T47D (cell line): ENCODE measurements around the gene ABLIM1.
A peak's percentile ranks its signal among the peaks of the same experiment; 100 is the strongest.

Experiments used
- DNase-seq, 2 experiments: peaks; one replicate each; pipeline versions ENCODE4 v3.0.0 to v3.0.0-alpha.2; 2011 to 2012; ENCODE audit warnings: low read depth in 1 of 2, low spot score in 1 of 2
- JUND ChIP-seq: IDR thresholded peaks from 2 replicates; pipeline ENCODE4 v1.6.1; 2012; ENCODE audit warnings: low read depth
- in situ Hi-C: cut with HindIII; loops from 2 replicates; pipeline ENCODE4 v1.10.0; 2016; ENCODE audit warnings: low sequenced_read_pairs, low pct_unique_long_range_greater_than_20kb

Gene ABLIM1

GRCh38 chr10:114685456-114685855 is 27.4 kb upstream of the ABLIM1 start:
- DNase-seq, result no peak
- no peak for TF ChIP-seq JUND
- in situ Hi-C loops, result no loop called here

GRCh38 chr10:114684822-114685209 is 26.7 kb upstream of the ABLIM1 start:
- TF ChIP-seq JUND, result no peak
- in situ Hi-C loops, result no loop called here
- DNase-seq, result peak in 1 of 2 experiments; percentile 9

- in situ Hi-C loops, result no loop called here
- no peak for DNase-seq
- no peak for TF ChIP-seq JUND
Measured at GRCh38 chr10:114684084-114684821, 26.2 kb upstream of the ABLIM1 start.

GRCh38 chr10:114683593-114683992 is 25.5 kb upstream of the ABLIM1 start:
- DNase-seq, result no peak
- no peak for TF ChIP-seq JUND
- in situ Hi-C loops, result no loop called here

- in situ Hi-C loops, result no loop called here
- DNase-seq, result no peak
- TF ChIP-seq JUND, result no peak
Measured at GRCh38 chr10:114683162-114683561, 25.1 kb upstream of the ABLIM1 start.

GRCh38 chr10:114682532-114682931 is 24.5 kb upstream of the ABLIM1 start:
- no peak for DNase-seq

GRCh38 chr10:114682121-114682520 is 24.0 kb upstream of the ABLIM1 start:
- no peak for DNase-seq
- no peak for TF ChIP-seq JUND
- in situ Hi-C loops, result no loop called here

More at GRCh38 chr10:114682532-114682931, 24.5 kb upstream of the ABLIM1 start:
- no peak for TF ChIP-seq JUND
- in situ Hi-C loops, result no loop called here

- TF ChIP-seq JUND, result no peak
- no peak for DNase-seq
- in situ Hi-C loops, result no loop called here
Measured at GRCh38 chr10:114681542-114681941, 23.5 kb upstream of the ABLIM1 start.

GRCh38 chr10:114680543-114681117 is 22.6 kb upstream of the ABLIM1 start:
- TF ChIP-seq JUND, result no peak
- DNase-seq, result no peak
- in situ Hi-C loops, result no loop called here

GRCh38 chr10:114679552-114679951 is 21.5 kb upstream of the ABLIM1 start:
- no peak for DNase-seq
- no peak for TF ChIP-seq JUND
- in situ Hi-C loops, result no loop called here

- TF ChIP-seq JUND, result no peak
- DNase-seq, result no peak
- in situ Hi-C loops, result no loop called here
Measured at GRCh38 chr10:114678820-114679219, 20.7 kb upstream of the ABLIM1 start.

GRCh38 chr10:114678336-114678735 is 20.3 kb upstream of the ABLIM1 start:
- in situ Hi-C loops, result no loop called here
- no peak for TF ChIP-seq JUND
- no peak for DNase-seq

- no peak for TF ChIP-seq JUND
- in situ Hi-C loops, result no loop called here
- DNase-seq, result no peak
Measured at GRCh38 chr10:114674346-114674745, 16.3 kb upstream of the ABLIM1 start.
